CD1c-positive myeloid dendritic cell (primary cell): ENCODE data around the gene TRIM8.
A peak's percentile ranks its signal among the peaks of the same experiment; 100 is the strongest.
"Not testable (repeated sequence)": the region's sequence is repeated elsewhere in the genome, so short reads cannot be mapped to it uniquely, and the experiment has no call there.

Experiments
- DNase-seq: peaks from one replicate; pipeline ENCODE4 v3.0.0-alpha.2; 2016; ENCODE audit errors: extremely low spot score

The TRIM8 gene

GRCh38 chr10:102649797-102650654 is 5.7 kb downstream of the TRIM8 start:
- DNase-seq, result no peak

GRCh38 chr10:102650655-102651454 is 6.6 kb downstream of the TRIM8 start:
- peak; percentile 77 for DNase-seq

- no peak for DNase-seq
Observed at GRCh38 chr10:102651455-102652169, 7.3 kb downstream of the TRIM8 start.

GRCh38 chr10:102652170-102652916 is 8.1 kb downstream of the TRIM8 start:
- peak; percentile 66 for DNase-seq

- no peak for DNase-seq
Observed at GRCh38 chr10:102653060-102653459, 8.8 kb downstream of the TRIM8 start.

GRCh38 chr10:102654566-102654965 is 10.3 kb downstream of the TRIM8 start:
- DNase-seq, result no peak

GRCh38 chr10:102654969-102655368 is 10.7 kb downstream of the TRIM8 start:
- no peak for DNase-seq

- DNase-seq, result no peak
Observed at GRCh38 chr10:102656026-102656425, 11.7 kb downstream of the TRIM8 start.

- no peak for DNase-seq
Observed at GRCh38 chr10:102656791-102657371, 12.6 kb downstream of the TRIM8 start.

- no peak for DNase-seq
Observed at GRCh38 chr10:102657451-102657850, 13.2 kb downstream of the TRIM8 start.

- no peak for DNase-seq
Observed at GRCh38 chr10:102657984-102658724, 13.9 kb downstream of the TRIM8 start.

GRCh38 chr10:102658802-102659201 is 14.5 kb downstream of the TRIM8 start:
- DNase-seq, result no peak

GRCh38 chr10:102660888-102661657 is 16.8 kb downstream of the TRIM8 start:
- peak; percentile 71 for DNase-seq

- no peak for DNase-seq
Observed at GRCh38 chr10:102661658-102662028, 17.4 kb downstream of the TRIM8 start.

- DNase-seq, result no peak
Observed at GRCh38 chr10:102665904-102666509, 21.7 kb downstream of the TRIM8 start.

- DNase-seq, result not testable (repeated sequence)
Observed at GRCh38 chr10:102667411-102667810, 23.1 kb downstream of the TRIM8 start.

- no peak for DNase-seq
Observed at GRCh38 chr10:102668326-102669107, 24.2 kb downstream of the TRIM8 start.
